Erythroblast (primary cell): Measurements from ENCODE around the gene COBL.

ENCODE experiments used
- DNase-seq, 2 experiments: peaks; one replicate each; lab custom pipeline; 2025; lab: John Stamatoyannopoulos, UW
- GATA1 ChIP-seq: IDR thresholded peaks from 2 replicates; pipeline ENCODE4 v1.6.1; 2011; ENCODE audit warnings: low read depth, mild to moderate bottlenecking, control low read depth, low read length, moderate library complexity
- POLR2A ChIP-seq: IDR thresholded peaks from 2 replicates; pipeline ENCODE4 v1.6.1; 2011; ENCODE audit warnings: mild to moderate bottlenecking, low read length

COBL gene

DNA sequence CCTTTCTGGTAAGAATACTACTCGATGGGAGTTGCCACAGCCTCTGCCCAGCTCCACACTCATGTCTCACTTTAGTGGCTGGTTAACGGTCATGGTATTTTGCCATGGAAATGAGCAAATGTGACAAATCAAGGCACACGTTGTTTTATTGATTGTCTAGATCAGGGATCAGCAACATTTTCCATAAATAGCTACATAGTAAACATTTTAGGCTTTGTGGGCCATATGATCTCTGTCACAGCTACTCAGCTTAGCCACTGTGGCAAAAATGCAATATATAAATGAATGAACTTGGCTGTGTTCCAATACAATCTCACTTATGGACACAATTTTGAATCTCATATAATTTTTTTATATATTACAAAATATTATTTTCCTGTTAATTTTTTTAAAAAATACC lies 76.9 kb downstream of the COBL start:
- TF ChIP-seq GATA1 (no peak), POLR2A (no peak)
- DNase-seq: no peak

DNA sequence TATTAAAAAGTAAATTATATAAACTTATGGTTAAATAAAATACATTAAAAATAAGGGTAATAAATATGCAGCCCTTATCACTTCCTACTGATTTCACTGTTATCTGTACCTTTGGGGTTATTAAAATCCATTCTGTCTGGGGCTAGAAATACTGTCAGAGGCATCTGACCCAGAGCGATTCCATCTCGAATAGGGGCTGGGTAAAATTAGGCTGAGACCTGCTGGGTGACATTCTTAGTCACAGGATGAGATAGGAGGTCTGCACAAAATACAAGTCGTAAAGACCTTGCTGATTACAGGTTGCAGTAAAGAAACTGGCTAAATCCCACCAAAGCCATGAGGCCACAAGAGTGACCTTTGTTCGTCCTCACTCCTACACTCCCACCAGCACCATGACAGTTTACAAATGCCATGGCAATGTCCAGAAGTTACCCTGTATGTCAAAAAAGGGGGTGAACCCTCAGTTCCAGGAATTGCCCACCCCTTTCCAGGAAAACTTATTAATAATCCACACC lies 77.6 kb downstream of the COBL start:
- TF ChIP-seq GATA1: no peak
- no peak for TF ChIP-seq POLR2A
- DNase-seq: no peak

DNA sequence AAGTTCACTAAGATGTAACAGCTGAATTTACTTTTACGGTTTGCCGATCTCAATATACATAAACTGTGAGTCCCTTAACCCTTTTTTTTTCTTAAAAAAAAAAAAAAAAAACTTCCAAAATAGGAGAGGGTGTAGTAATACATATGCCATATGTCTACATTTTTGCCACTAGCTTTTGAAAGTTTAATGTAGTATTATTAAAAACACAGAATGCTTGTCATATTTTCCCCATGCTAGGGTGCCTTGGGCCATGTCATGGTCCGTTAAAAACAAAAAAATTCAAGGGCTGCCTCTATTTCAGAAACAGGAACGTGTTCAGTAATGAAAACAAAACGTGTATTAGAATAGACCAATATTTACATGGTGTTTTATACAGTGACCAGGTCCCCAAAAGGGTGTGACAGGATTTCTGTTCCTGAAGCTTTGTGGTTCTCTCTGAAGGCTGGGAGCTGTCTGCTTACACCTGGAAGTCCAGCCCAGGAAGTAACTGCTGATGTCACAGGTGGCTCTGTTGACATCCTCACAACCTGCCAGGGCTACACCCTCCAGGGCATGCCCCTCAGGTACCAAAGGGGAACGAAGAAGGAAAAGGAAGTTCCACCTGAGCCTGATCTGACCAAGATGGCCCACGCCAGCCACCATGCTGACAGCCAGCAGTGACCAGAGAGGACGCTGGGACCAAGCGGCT lies 79.0 kb downstream of the COBL start:
- DNase-seq: no peak

DNA sequence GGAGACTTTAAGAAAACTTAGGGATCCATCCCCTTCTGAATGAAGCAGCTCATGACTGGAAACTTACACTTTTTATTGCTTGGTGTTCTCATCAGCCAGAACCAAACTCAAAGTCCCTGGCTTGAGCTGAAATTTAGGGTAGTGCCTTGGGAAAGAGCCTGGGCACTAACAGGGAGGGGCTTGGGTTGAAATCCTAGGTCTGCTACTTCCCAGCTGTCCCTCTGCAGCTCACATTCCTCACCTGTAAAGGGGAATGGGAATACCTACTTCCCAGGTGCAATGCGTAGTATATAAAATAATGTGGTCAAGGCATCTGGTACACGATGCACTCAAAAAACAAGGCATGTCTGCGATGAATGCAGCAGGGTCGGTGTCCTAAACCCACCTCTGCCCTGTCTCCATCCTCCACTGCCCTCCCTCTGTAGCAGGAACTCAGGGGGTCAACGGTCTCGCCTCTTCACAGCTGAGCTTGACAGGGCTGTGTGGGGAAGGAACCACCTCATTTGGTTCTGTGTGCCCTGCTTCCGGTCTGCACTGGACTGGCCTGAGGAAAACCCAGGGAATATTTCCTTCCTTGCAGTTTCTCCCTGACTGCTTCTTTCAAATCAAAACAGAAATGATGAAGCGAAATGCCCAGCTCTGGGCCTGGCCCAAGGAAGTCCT lies 80.0 kb downstream of the COBL start:
- DNase-seq: no peak
- TF ChIP-seq POLR2A (no peak), GATA1 (no peak)

More for the DNA sequence above, 79.0 kb downstream of the COBL start:
- no peak for TF ChIP-seq GATA1
- TF ChIP-seq POLR2A: no peak

DNA sequence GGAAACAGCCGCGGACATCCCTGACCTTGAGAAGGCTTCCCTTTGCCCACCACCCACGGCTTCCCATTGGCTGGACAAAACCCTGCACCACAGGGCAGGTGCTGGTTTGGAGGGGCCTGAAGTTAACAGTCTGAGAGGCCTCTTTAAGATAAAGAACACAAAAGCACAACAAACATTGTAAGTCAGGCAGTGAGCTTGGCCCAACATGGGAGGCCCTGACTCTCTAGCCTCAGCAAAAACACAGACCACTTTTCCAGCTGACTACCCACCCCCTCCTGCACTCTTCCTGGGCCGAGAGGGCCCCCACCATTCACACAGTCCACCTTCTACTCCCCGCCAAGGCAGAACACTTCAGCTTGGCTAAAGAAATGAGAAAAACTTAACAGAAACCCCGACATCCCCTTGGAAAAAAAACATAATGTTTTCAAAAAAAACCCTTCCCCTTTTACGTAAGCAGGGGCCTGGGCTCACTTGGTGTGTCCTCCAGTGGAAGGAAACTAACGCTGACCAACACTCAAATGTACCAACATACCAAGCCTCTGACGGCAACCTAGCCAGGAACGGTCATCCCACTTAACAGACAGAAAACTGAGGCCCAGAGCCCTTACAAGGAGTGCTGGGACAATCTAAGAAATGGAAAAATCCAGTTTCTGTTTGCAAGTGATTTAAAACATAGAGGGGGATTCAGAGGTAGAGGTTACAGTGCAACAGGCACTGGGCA lies 80.9 kb downstream of the COBL start:
- DNase-seq: no peak
- TF ChIP-seq GATA1: no peak
- no peak for TF ChIP-seq POLR2A

DNA sequence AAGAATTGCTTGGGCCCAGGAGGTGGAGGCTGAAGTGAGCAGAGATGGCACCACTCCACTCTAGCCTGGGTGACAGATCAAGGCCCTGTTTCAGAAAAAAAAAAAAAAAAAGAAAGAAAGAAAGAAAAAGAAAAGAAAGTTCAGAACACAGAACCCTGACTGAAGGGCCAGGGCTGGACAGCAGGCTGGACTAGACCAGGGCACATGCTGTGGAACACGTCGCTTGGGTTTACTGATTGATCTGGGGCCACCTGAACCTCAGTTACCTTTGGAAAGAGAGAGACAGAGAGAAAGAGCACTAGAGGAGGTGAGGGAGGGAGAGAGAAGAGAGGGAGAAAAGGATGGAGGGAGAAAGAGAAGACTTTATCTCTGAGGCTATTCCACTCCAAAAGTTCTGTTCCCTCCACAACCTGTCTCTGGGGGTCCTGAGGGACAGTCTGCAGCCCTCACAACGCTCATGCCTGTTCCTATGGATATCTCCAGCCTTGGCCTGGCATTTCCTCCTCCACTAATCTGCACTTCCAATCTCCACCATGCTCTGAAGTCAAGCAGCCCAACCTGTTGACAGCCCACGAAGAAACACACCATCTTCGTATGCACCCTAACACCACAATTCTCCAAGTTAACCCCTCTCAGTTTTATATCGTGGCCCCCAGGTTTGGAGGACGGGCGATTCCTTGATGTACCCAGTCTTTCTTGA lies 81.8 kb downstream of the COBL start:
- TF ChIP-seq GATA1: no peak
- no peak for DNase-seq

DNA sequence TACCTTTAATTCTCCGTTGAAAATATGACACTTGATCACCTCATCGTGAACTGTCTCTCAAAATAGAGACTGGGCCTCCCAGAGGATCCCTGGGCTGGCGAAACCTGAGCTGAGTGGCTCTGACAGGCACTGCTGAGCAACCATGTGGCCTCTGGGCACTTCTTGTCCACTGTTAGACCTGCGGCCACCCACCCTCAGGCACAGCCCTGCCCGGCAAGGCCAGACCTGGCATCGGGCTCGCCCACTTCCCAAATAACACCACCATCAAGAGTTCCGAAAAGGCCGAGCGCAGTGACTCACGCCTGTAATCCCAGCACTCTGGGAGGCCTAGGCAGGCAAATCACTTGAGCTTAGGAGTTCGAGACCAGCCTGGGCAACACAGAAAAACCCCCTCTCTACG lies 82.5 kb downstream of the COBL start:
- TF ChIP-seq POLR2A (no peak), GATA1 (no peak)
- no peak for DNase-seq

DNA sequence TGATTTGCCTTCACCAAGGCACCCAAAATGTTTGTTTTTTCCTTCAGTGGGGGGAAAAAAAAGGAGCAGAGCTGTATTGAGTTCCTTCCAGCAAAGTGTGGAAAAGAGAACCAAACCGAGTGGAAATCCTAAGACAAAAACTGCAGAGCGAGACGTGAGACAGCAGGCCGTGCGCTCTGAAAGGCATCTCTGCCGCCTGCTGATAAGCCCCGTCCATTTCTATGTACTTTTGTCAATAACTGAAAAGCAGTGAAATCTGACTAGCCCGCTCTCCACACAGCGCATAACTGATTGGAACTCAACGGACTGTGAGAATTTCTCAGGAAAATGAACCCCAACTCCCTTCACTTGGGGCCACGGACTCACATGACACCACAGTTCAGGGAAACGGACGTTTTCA lies 83.2 kb downstream of the COBL start:
- TF ChIP-seq GATA1: no peak
- TF ChIP-seq POLR2A: no peak
- DNase-seq: no peak

DNA sequence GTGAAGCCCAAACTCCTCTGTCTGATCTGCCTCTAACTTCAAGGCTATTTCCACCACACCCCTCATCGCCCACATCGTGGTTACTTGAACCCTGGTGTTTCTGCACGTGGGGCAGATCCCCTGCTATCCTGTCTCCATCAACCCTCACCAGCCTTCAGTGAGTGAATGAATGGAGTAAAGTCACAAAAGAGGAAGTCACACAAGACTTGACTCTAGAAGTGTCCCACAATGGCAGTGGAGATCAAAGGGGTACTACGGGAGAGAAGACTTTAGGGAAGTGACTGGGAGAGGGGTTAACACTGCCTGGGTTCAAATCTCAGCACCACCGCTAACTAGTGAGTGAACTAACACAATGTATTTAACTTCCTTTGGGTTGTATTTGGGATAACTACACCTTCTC lies 85.9 kb downstream of the COBL start:
- no peak for TF ChIP-seq POLR2A
- no peak for TF ChIP-seq GATA1
- no peak for DNase-seq

DNA sequence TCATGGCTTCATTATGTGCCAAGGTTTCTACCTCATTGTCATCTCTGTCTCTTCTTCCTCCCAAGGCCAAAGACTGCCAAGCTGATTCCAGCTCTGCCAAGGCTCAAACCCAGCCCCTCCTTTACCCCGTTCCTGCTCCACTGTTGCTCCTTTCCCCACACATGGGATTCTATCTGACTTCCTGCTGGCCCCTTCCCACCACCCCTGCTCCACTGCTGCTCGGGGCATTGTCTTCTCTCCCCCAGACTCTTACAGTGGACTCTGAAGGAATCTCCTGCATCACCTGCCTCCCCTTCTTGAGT lies 86.3 kb downstream of the COBL start:
- TF ChIP-seq GATA1 (no peak), POLR2A (no peak)
- DNase-seq: no peak

DNA sequence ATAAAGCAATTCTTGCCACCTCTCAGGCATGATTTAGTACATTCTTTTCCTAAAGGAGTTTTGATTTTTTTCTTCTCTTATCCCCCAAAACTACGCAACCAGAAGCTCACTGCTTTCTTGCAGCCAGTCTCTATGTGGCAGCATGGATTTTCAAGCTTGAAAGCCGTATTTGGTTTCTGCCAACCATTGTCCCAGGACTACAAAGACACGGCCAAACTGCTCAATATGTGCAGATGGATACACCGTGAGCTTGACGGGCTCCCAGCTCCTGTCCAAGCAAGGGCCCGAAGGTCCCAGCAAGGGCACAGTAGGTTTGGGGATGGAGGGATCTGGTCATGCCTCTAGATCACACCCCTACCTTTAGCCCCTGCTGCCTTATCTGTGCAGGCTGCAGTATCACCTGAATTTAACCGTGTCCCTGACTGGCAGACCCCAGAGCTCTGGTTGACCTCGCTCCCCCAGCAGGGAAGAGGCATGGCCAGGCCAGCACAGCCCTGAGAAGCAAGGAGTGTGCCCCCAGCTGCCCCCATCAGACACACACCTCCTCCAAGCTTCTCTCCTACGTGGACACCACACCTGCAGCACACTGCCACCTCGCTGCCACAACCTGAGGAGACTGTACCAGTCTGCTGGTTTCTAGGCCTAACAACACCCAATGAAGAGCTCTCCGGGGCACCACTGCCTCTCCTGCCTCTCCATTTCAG lies 86.8 kb downstream of the COBL start:
- no peak for DNase-seq
- TF ChIP-seq GATA1: no peak
- TF ChIP-seq POLR2A: no peak

DNA sequence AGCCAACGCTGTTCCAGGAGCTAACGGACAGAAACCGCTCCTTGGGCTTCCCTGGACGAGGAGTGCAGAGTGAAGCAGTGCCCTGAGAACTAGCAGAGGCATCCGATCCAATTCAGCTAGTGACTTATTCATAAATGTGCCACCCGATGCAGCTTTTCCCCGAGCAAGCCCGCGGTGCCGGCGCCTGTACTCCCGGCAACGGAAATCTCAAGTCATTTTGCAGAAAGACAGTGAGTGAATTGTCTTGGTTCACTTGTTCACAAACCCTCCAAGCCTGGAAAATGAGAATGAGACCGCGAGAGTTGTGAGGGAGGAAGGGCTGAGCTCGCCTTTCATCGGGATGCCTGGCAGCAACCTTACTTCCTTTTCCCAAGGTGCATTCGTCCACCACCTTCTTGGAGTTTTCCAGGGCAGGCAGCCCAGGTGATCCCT lies 87.5 kb downstream of the COBL start:
- TF ChIP-seq GATA1: no peak

DNA sequence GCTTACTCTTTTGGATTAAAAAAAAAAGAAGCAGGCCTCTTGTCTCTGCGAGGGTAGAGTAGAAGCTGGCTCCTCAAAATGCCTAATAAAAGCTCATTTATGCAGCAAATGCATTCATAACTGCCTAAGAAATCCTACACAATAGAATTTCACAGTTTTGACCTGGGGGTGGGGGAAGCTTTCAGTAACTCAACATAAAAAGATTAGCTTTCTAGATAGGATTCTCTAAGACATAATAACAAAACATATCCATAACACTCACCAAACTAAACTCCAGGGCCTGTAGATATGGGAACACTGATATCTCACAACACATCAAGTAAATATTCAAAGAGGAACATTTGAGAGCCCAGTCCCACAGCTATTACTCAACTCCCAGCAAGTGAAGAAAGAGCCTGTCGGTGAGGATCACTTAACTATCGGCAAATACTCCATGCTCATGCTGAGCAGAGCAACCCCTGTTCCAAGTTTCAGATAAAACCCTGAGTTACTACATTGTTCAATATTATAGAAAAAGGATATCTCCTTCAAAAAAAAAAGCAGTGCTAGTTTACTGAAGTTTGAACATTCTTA lies 88.1 kb downstream of the COBL start:
- DNase-seq: no peak
- TF ChIP-seq POLR2A: no peak
- no peak for TF ChIP-seq GATA1

More for the DNA sequence above, 87.5 kb downstream of the COBL start:
- no peak for DNase-seq
